CD4-positive, alpha-beta T cell (primary cell): Measurements from ENCODE around the gene KCNC1. TPM values are rescaled to one million over a fixed set of nuclear protein-coding genes. Genes with fewer than 3 reads are reported as not detected.

Source experiments
- ATAC-seq: fragments of 200-7000 bp; cut with Tn5 transposase; one replicate; pipeline ENCODE4 v1.10.0; 2022; ENCODE audit warnings: mild to moderate bottlenecking; ENCODE audit not compliant: poor library complexity
- CTCF ChIA-PET: fragments of 350-600 bp; sonication (Branson Sonifier 250); formaldehyde crosslinking; loops from one replicate; lab custom pipeline; 2021; ENCODE audit warnings: antibody characterized with exemption, inconsistent platforms; lab: Charles Lee
- POLR2A ChIA-PET: fragments of 350-600 bp; sonication (Branson Sonifier 250); formaldehyde crosslinking; loops from one replicate; lab custom pipeline; 2021; ENCODE audit warnings: antibody characterized with exemption, inconsistent platforms; lab: Charles Lee
- DNase-seq, 14 experiments: peaks; one replicate each; pipeline ENCODE4 v3.0.0-alpha.2; 2013 to 2020; ENCODE audit warnings: mixed read lengths in 2 of 14
- H3K27ac ChIP-seq, 2 donors: one replicate each; pipeline versions ENCODE4 v1.5.1 to v1.7.0; 2013; ENCODE audit warnings: low read length in 2 of 2, low read depth in 1 of 2, mild to moderate bottlenecking in 1 of 2
- H3K27me3 ChIP-seq, 2 experiments: 1 replicate in 1 of 2; 2 replicates in 1 of 2; pipeline versions ENCODE4 v1.6.1 to v1.7.0; 2013; ENCODE audit warnings: low read length in 2 of 2, control low read depth in 1 of 2, mild to moderate bottlenecking in 1 of 2, moderate library complexity in 1 of 2; ENCODE audit not compliant: insufficient read depth in 2 of 2, control insufficient read depth in 1 of 2
- H3K36me3 ChIP-seq: one replicate; pipeline ENCODE4 v1.6.1; 2013; ENCODE audit warnings: low read length, control low read depth; ENCODE audit not compliant: insufficient read depth
- H3K4me1 ChIP-seq: one replicate; pipeline ENCODE4 v1.6.1; 2013; ENCODE audit warnings: low read length, control low read depth; ENCODE audit not compliant: insufficient read depth
- H3K4me3 ChIP-seq: one replicate; pipeline ENCODE4 v1.5.1; 2013; ENCODE audit warnings: mild to moderate bottlenecking, low read length, moderate library complexity
- H3K9me3 ChIP-seq, 2 experiments: 1 replicate in 1 of 2; 2 replicates in 1 of 2; pipeline versions ENCODE4 v1.6.1 to v1.7.0; 2013; ENCODE audit warnings: low read length in 2 of 2, mild to moderate bottlenecking in 2 of 2, control low read depth in 1 of 2, moderate library complexity in 1 of 2; ENCODE audit not compliant: control insufficient read depth in 1 of 2, insufficient read depth in 1 of 2
- H3K27ac Mint-ChIP-seq: one replicate; pipeline ENCODE4 v1.8.0; 2020; ENCODE audit warnings: mixed read lengths
- H3K27me3 Mint-ChIP-seq: one replicate; pipeline ENCODE4 v1.8.0; 2021; ENCODE audit warnings: mixed read lengths
- H3K36me3 Mint-ChIP-seq: one replicate; pipeline ENCODE4 v1.8.0; 2021; ENCODE audit warnings: low read depth, mixed read lengths
- H3K4me1 Mint-ChIP-seq: one replicate; pipeline ENCODE4 v1.8.0; 2021; ENCODE audit warnings: low read depth, mixed read lengths
- H3K4me3 Mint-ChIP-seq: one replicate; pipeline ENCODE4 v1.8.0; 2020; ENCODE audit warnings: mild to moderate bottlenecking, mixed read lengths
- H3K9me3 Mint-ChIP-seq: one replicate; pipeline ENCODE4 v1.8.0; 2020; ENCODE audit warnings: mixed read lengths
- intact Hi-C, 2 experiments: fragments of 100-400 bp; cut with DNase I in 1 of 2; cut with micrococcal nuclease in 1 of 2; formaldehyde crosslinking; loops; one replicate each; pipeline versions ENCODE4 v1.15.1 to v1.9.0; 2023 to 2025; cut with DNase I, micrococcal nuclease
- total RNA-seq, 174 experiments: library from RNA in 2 of 174; stranded (reverse) in 2 of 174; gene quantifications; one replicate each; pipeline ENCODE4 v1.2.3 and lab custom pipeline; 2021 to 2026
- TF ChIP-seq, protein P1 (sequence below): fragments of 200-600 bp; IDR thresholded peaks from one replicate; pipeline ENCODE4 v1.8.0; 2022; ENCODE audit warnings: antibody characterized with exemption, mild to moderate bottlenecking

The KCNC1 gene
- total RNA-seq, 2 experiments from 2014 or later = not detected

- ATAC-seq = no peak
- TF ChIP-seq, protein P1, sequence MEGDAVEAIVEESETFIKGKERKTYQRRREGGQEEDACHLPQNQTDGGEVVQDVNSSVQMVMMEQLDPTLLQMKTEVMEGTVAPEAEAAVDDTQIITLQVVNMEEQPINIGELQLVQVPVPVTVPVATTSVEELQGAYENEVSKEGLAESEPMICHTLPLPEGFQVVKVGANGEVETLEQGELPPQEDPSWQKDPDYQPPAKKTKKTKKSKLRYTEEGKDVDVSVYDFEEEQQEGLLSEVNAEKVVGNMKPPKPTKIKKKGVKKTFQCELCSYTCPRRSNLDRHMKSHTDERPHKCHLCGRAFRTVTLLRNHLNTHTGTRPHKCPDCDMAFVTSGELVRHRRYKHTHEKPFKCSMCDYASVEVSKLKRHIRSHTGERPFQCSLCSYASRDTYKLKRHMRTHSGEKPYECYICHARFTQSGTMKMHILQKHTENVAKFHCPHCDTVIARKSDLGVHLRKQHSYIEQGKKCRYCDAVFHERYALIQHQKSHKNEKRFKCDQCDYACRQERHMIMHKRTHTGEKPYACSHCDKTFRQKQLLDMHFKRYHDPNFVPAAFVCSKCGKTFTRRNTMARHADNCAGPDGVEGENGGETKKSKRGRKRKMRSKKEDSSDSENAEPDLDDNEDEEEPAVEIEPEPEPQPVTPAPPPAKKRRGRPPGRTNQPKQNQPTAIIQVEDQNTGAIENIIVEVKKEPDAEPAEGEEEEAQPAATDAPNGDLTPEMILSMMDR = no peak
- CTCF ChIA-PET = no interaction called here
- Mint-ChIP-seq H3K27ac (no peak overlapping the region), H3K4me1 (peaks cover 5% of the 10 kb centered on the region), H3K27me3 (peaks cover 47% of the 10 kb centered on the region), H3K9me3 (no peaks in the 10 kb centered on the region), H3K36me3 (no peaks in the 10 kb centered on the region), H3K4me3 (no peak overlapping the region)
- Histone ChIP-seq H3K4me3 (no peak overlapping the region), H3K9me3 (peaks cover 0 to 26% of the 10 kb centered on the region in 2 experiments), H3K27me3 (peaks cover 24 to 38% of the 10 kb centered on the region in 2 experiments), H3K27ac (no peak overlapping the region), H3K4me1 (no peaks in the 10 kb centered on the region), H3K36me3 (no peaks in the 10 kb centered on the region)
- intact Hi-C loops = no loop called here
- no peak for DNase-seq
- POLR2A ChIA-PET = no interaction called here
Measured at GRCh38 chr11:17739945-17740338, 5.4 kb downstream of the KCNC1 start.

DNA sequence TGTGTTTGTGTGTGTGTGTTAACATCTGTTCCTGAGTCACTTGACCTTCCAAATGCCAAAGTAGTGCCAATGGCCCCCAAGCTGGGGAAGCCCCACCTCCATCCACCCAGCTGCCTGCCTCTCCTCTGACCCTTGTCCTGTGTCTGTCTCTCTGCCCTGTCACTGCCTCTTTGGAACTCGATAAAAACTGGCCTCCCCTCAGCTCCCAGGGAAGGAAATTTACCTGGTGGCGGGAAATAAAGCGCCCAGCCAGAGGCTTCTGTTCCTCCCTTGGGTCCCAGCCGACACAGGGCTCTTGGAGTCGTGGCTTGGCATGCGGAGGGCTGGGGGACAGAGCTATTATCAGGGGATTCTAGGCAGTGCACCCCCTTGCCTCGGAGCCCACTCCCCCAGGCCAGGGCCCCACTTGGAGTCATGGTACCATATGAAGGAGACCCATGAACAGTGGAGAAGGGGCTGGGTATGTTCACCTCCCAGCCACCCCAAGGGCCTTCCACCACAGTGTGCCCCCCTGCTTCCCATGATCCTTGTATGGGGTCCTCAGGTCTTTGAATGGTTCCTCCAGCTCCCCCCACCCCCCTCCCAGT, 6.2 kb downstream of the KCNC1 start:
- Histone ChIP-seq H3K9me3 (peaks cover 0 to 29% of the 10 kb centered on the region in 2 experiments), H3K36me3 (no peaks in the 10 kb centered on the region), H3K27ac (no peak overlapping the region), H3K4me1 (no peaks in the 10 kb centered on the region), H3K4me3 (no peak overlapping the region), H3K27me3 (peaks cover 24 to 38% of the 10 kb centered on the region in 2 experiments)
- no peaks in the 10 kb centered on the region for H3K36me3 Mint-ChIP-seq
- H3K9me3 Mint-ChIP-seq = no peaks in the 10 kb centered on the region
- no peak for ATAC-seq
- no peak overlapping the region for H3K27ac Mint-ChIP-seq
- ChIA-PET POLR2A (no interaction called here), CTCF (no interaction called here)
- intact Hi-C loops = no loop called here
- TF ChIP-seq, protein P1 = no peak
- H3K27me3 Mint-ChIP-seq = peaks cover 52% of the 10 kb centered on the region
- peaks cover 5% of the 10 kb centered on the region for H3K4me1 Mint-ChIP-seq
- no peak for DNase-seq
- no peak overlapping the region for H3K4me3 Mint-ChIP-seq

DNA sequence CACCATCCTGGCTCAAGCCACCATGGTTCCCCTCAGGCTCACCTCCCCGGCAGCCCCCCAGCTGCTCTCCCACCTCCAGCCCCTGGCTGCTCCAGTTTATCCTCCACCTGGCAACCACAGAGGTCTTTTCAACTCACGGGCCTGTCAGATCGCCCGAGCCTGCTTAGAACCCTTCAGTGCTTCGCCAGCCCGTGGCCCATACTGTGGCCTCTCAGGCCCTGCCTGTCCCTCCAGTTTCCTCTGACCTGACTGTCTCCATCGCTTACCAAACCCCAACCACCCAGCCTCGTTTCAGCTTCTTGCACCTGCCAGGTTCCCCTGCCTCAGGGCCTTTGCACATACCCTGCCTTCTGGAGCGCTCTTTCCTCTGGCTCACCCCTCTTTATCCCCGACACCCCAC, 6.9 kb downstream of the KCNC1 start:
- Mint-ChIP-seq H3K27me3 (peaks cover 52% of the 10 kb centered on the region), H3K4me3 (no peak overlapping the region), H3K36me3 (no peaks in the 10 kb centered on the region), H3K9me3 (no peaks in the 10 kb centered on the region), H3K27ac (no peak overlapping the region), H3K4me1 (peaks cover 4% of the 10 kb centered on the region)
- Histone ChIP-seq H3K4me1 (no peaks in the 10 kb centered on the region), H3K27me3 (peaks cover 24 to 32% of the 10 kb centered on the region in 2 experiments), H3K36me3 (no peaks in the 10 kb centered on the region), H3K9me3 (peaks cover 0 to 22% of the 10 kb centered on the region in 2 experiments), H3K27ac (no peak overlapping the region), H3K4me3 (no peak overlapping the region)
- ATAC-seq = no peak
- no peak for DNase-seq
- ChIA-PET CTCF (no interaction called here), POLR2A (no interaction called here)
- intact Hi-C loops = no loop called here
- TF ChIP-seq, protein P1 = no peak
